ENCODE measurements around the gene KCNK7. TPM values are rescaled to one million over a fixed set of nuclear protein-coding genes. Genes with fewer than 3 reads are reported as not detected.
A peak's percentile ranks its signal among the peaks of the same experiment; 100 is the strongest.
"Not testable (repeated sequence)": the region's sequence is repeated elsewhere in the genome, so short reads cannot be mapped to it uniquely, and the experiment has no call there.

KCNK7 gene, protein sequence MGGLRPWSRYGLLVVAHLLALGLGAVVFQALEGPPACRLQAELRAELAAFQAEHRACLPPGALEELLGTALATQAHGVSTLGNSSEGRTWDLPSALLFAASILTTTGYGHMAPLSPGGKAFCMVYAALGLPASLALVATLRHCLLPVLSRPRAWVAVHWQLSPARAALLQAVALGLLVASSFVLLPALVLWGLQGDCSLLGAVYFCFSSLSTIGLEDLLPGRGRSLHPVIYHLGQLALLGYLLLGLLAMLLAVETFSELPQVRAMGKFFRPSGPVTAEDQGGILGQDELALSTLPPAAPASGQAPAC
- 1.7 TPM for total RNA-seq

DNA sequence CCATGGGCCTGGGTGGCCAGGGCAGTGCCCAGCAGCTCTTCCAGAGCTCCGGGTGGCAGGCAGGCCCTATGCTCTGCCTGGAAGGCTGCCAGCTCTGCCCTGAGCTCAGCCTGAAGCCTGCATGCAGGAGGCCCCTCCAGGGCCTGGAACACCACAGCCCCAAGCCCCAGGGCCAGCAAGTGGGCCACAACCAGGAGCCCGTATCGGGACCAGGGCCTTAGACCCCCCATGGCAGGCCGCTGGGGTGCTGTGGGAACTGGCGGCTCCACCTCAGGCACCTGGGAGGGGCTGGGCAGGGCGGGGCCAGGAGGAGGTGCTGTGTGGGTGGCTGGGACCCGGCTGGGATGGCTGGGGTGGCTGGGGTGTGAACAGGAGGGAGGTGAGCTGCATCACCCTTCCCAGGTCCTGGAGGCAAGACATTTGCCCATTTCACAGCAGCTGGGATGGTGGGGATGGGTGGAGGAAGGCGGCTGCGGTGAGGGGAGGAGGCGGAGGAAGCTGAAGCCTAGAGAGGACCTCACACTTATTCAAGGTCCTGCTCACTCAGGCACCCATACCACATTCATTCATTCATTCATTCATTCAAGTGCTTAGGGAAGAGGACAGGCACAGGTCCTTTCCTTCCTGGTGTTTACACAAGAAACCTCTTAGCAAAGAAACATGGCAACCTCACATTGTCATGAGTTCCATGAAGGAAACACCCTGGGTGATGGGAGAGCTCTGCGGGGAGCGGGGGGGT lies at the start of gene KCNK7:
KCNK7 (minus strand) TSS at position 258 of the 739 bp plus-strand sequence; CDS start at position 230, 28 bp downstream.
- H3K27me3 ChIP-seq (ENCODE audit: insufficient read depth, low read length), result no peaks in the 10 kb centered on the region
- H3K4me3 ChIP-seq (ENCODE audit: low read length), result no peak within 1 kb of the TSS
- H3K9me3 ChIP-seq (ENCODE audit: low read depth, low read length), result no peaks in the 10 kb centered on the region
- peaks cover 15% of the 10 kb centered on the region for H3K4me1 ChIP-seq (ENCODE audit: insufficient read depth, low read length)

DNA sequence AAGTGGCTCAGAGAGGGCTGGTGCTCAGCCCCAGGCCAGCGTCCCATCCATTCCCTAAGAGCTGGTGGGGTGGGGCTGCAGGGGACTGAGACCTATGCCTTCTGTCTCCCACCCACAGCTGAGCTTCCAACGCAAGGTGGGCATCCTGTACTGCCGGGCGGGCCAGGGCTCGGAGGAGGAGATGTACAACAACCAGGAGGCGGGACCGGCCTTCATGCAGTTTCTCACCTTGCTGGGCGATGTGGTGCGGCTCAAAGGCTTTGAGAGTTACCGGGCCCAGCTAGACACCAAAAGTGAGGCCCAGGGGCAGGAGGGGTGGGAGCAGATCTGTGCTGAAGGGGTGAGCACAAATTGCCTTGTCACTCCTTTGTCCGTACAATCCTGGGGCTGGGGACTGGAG lies 49.2 kb upstream of the KCNK7 start:
- no peaks in the 10 kb centered on the region for H3K27me3 ChIP-seq (ENCODE audit: insufficient read depth, low read length)
- no peak overlapping the region for H3K4me3 ChIP-seq (ENCODE audit: low read length)
- H3K4me1 ChIP-seq (ENCODE audit: insufficient read depth, low read length), result peaks cover 44% of the 10 kb centered on the region
- no peaks in the 10 kb centered on the region for H3K9me3 ChIP-seq (ENCODE audit: low read depth, low read length)

DNA sequence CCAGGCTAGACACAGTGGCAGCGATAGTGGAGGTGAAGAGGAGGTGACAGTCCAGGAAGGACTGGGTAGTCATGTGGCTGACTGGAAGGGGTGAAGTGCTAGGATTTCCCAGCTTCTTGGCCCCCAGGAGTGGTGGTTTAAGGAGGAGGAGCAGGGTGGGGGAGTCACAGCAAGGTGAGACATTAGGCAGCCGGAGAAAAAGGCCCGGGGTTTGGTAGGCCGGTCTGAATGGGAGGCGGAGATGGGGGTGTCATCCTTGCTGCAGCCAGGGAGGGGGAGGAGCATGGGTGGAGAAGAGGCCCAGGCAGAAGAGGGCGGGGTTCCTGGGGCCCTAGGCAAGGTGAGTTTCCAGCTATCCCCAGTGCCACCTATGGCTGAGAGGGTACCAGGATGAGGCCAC lies 48.4 kb upstream of the KCNK7 start:
- peaks cover 51% of the 10 kb centered on the region for H3K4me1 ChIP-seq (ENCODE audit: insufficient read depth, low read length)

DNA sequence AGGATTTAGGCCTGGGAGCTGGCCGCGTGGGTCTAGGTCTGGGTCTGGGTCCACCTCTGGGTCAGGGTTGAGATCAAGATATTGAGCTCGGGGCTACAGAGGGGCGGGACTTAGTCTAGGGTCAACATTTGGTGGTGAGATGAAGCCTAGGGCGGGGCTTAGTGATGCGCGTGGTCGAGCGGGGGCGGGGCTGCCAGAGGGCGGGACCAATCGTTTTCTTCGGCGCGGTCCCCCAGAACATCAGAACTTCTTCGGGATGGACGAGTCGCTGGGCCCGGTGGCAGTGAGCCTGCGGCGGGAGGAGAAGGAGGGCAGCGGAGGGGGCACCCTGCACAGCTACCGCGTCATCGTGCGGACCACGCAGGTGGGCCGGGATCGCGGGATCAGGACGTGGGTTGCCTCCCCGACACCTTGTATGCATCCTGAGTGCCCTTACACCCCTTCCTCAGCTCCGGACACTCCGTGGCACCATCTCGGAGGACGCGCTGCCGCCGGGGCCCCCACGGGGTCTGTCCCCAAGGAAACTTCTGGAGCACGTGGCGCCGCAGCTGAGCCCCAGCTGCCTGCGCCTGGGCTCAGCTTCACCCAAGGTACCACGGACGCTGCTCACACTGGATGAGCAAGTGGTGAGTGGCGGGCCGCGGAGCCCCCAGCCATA lies 46.5 kb upstream of the KCNK7 start:
- no peaks in the 10 kb centered on the region for H3K9me3 ChIP-seq (ENCODE audit: low read depth, low read length)
- no peaks in the 10 kb centered on the region for H3K27me3 ChIP-seq (ENCODE audit: insufficient read depth, low read length)
- peak overlapping the region; percentile 55 for H3K4me3 ChIP-seq (ENCODE audit: low read length)
- H3K4me1 ChIP-seq (ENCODE audit: insufficient read depth, low read length), result peaks cover 64% of the 10 kb centered on the region

More for the DNA sequence above, 48.4 kb upstream of the KCNK7 start:
- no peak overlapping the region for H3K4me3 ChIP-seq (ENCODE audit: low read length)
- no peaks in the 10 kb centered on the region for H3K9me3 ChIP-seq (ENCODE audit: low read depth, low read length)
- no peaks in the 10 kb centered on the region for H3K27me3 ChIP-seq (ENCODE audit: insufficient read depth, low read length)

DNA sequence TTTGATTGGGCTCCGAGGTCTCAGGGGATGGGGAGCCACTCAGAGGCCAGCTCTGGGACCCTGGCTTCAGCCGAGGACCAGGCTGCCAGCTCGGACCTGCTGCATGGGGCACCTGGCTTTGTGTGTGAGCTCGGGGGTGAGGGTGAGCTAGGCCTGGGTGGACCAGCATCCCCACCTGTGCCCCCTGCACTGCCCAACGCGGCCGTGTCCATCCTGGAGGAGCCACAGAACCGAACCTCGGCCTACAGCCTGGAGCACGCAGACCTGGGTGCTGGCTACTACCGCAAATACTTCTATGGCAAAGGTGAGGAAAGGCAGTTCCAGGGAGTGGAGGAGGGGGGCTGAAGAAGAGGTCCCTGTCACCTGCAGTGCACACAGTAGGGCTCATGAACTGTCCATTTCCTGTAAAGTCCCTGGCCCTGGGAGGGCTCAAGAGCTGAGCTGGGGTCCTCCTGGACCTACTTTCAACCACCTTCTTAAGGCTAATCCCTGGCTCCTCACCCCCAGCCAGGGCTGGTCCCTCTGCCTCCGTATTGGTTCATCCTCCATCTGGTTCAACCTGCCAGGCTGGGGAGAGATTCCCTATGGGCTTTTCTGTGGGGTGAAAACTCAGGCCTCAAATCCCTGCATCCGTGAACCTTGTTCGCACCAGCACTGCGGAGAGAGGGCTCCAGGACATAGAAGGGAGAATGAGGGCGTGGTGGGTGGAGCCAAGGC lies 45.9 kb upstream of the KCNK7 start:
- Histone ChIP-seq H3K4me1 (ENCODE audit: insufficient read depth, low read length) (peaks cover 68% of the 10 kb centered on the region), H3K9me3 (ENCODE audit: low read depth, low read length) (no peaks in the 10 kb centered on the region), H3K27me3 (ENCODE audit: insufficient read depth, low read length) (no peaks in the 10 kb centered on the region), H3K4me3 (ENCODE audit: low read length) (peak overlapping the region; percentile 55)

DNA sequence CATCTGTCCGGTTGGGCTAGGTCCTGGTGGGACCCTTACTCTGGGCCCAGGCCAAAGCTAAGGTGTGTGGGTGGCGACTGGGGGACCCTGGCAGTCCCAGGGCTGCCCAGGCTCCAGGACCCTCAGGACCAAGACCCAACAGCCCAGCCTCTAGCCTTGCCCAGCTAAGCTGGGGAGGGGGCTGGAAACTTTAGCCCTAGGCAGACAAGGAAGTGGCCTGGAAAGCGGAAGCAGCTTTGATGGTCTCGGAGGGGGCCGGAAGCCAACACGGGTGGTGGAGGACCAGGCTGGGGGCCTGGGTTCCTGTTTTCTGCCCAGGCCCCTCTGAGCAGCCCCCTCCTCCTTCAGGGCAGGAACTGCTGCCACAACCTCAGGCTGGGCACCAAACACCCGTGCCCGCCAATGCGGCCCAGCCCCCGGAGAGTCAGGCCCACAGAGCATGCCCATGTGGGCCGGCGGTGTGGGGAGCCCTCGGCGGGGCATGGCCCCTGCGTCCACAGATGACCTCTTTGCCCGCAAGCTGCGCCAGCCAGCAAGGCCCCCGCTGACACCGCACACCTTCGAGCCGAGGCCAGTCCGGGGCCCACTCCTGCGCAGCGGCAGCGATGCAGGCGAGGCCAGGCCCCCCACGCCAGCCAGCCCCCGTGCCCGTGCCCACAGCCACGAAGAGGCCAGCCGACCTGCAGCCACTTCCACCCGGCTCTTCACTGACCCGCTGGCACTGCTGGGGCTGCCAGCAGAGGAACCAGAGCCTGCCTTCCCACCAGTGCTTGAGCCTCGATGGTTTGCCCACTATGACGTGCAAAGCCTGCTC lies 45.1 kb upstream of the KCNK7 start:
- Histone ChIP-seq H3K4me3 (ENCODE audit: low read length) (peak overlapping the region; percentile 55), H3K27me3 (ENCODE audit: insufficient read depth, low read length) (no peaks in the 10 kb centered on the region), H3K4me1 (ENCODE audit: insufficient read depth, low read length) (peaks cover 68% of the 10 kb centered on the region), H3K9me3 (ENCODE audit: low read depth, low read length) (no peaks in the 10 kb centered on the region)

DNA sequence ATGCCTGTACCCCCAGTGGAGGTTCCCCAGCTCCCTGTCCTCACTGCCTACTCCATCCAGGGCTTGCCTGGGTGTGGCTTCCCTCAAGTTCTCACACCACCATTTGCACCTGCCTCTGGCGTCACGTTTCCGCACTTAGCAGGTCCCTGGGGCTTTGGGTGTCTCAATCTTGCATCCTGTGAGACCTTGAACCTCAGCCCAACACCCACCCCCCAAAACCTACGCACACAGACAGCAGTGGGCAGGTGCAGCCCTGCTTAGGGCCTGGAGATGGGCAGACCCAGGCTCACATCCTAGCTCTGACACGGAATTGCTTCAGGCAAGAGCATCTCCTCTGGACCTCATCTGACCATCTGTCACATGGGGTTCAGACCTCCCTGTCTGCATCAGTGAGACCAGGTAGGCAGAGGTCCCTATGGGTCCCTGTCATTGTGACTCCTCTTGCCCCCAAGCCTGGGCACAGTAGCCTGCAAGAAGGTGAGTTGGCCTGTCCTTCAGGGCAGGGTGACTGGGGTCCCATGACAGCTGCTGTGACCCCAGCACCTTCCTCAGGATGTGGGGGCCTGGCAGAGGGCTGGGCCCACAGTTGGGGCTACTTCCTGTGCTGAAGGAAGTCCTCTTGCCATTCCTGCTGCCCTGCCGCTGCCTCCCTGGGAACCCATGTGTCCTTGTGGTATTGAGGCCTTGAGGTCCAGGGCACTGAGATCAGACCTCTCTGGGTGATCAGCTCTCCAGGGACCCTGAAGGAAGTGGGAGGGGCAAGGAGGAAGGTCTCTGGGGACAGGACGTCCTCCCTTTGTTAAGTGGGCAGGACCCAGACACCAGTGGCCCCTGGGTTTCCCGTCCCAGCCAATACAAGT lies 44.3 kb upstream of the KCNK7 start:
- Histone ChIP-seq H3K4me1 (ENCODE audit: insufficient read depth, low read length) (peaks cover 68% of the 10 kb centered on the region), H3K4me3 (ENCODE audit: low read length) (peak overlapping the region; percentile 55), H3K9me3 (ENCODE audit: low read depth, low read length) (no peaks in the 10 kb centered on the region), H3K27me3 (ENCODE audit: insufficient read depth, low read length) (no peaks in the 10 kb centered on the region)

DNA sequence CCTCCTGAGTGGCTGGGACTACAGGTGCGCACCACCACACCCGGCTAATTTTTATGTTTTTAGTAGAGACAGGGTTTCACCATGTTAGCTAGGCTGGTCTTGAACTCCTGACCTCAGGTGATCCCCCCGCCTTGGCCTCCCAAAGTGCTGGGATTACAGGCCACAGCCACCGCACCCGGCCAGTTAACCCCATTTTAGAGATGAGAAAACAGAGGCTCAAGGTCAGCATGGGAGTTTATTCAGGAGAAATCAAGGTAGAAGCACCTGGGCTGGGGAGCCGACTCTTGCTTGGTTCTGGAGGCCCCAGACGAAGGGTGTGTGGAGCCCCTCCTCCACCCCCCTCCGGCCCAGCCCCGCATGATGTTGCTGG lies 43.6 kb upstream of the KCNK7 start:
- Histone ChIP-seq H3K4me3 (ENCODE audit: low read length) (peak overlapping the region; percentile 92), H3K4me1 (ENCODE audit: insufficient read depth, low read length) (peaks cover 72% of the 10 kb centered on the region)
- H3K9me3 ChIP-seq (ENCODE audit: low read depth, low read length); H3K27me3 ChIP-seq (ENCODE audit: insufficient read depth, low read length): not testable (repeated sequence)

DNA sequence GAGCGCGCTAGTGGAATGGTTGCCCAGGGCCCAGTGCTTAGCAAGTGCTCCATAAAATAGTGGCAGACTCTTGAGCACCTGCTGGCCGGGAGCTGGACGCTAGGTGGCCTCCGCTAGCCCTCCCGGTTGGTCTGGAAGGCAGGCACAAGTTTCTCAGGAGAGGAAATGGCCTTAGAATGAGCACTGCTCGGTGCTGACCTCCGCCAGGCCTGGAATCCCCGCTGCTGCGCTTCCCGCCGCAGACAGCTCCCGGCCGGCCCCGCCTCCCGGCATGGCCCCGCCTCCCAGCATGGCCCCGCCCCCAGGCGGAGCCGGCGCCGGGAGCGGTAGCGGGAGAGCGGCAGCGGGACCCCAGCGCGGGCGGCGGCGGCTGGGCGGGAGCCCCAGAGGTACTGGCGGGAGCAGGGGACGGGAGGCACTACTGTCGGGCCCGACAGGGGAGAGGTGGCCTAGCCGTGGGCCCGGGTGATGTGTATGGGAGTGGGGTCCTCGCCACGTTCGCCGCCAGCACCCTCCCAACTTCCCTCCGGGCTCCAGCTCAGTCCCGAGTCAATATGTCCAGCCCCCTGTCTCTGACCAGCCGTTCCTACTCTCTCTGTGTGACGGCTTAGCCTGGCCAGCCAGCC lies 42.3 kb upstream of the KCNK7 start, which contains the start of gene SIPA1:
SIPA1 (plus strand) TSS at position 308 of the 626 bp plus-strand sequence. CDS start 2,821 bp downstream, outside the sequence.
- H3K4me3 ChIP-seq (ENCODE audit: low read length), result peak within 1 kb of the TSS; percentile 92
- H3K27me3 ChIP-seq (ENCODE audit: insufficient read depth, low read length), result no peaks in the 10 kb centered on the region
- peaks cover 71% of the 10 kb centered on the region for H3K4me1 ChIP-seq (ENCODE audit: insufficient read depth, low read length)
- no peaks in the 10 kb centered on the region for H3K9me3 ChIP-seq (ENCODE audit: low read depth, low read length)

DNA sequence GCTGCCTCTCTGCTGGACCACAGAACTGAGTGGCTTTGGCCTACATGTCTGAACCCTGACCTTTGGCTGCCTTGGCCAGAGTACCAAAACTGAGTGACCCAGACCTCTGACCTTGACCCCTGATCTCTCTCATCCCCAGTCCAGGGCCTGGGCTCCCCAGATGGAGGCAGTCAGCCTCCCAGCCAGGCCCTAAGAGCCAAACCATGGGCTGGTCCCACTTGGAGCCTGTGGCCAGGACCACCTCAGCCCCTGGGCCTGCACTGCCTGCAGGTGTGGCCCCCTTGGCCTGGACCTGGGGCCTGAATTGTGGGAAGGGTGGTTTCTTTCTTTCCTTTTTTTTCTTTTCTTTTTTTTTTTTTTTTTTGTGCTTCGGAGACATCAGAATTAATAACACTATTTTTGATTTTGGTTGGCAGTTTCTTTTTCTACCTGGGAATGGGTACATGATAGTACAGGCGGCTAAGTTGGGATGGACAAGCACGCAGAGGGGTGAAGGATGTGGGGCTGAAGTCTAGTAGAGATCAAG lies 41.5 kb upstream of the KCNK7 start:
- H3K27me3 ChIP-seq (ENCODE audit: insufficient read depth, low read length), result no peaks in the 10 kb centered on the region
- no peak overlapping the region for H3K4me3 ChIP-seq (ENCODE audit: low read length)
- peaks cover 63% of the 10 kb centered on the region for H3K4me1 ChIP-seq (ENCODE audit: insufficient read depth, low read length)
- no peaks in the 10 kb centered on the region for H3K9me3 ChIP-seq (ENCODE audit: low read depth, low read length)

DNA sequence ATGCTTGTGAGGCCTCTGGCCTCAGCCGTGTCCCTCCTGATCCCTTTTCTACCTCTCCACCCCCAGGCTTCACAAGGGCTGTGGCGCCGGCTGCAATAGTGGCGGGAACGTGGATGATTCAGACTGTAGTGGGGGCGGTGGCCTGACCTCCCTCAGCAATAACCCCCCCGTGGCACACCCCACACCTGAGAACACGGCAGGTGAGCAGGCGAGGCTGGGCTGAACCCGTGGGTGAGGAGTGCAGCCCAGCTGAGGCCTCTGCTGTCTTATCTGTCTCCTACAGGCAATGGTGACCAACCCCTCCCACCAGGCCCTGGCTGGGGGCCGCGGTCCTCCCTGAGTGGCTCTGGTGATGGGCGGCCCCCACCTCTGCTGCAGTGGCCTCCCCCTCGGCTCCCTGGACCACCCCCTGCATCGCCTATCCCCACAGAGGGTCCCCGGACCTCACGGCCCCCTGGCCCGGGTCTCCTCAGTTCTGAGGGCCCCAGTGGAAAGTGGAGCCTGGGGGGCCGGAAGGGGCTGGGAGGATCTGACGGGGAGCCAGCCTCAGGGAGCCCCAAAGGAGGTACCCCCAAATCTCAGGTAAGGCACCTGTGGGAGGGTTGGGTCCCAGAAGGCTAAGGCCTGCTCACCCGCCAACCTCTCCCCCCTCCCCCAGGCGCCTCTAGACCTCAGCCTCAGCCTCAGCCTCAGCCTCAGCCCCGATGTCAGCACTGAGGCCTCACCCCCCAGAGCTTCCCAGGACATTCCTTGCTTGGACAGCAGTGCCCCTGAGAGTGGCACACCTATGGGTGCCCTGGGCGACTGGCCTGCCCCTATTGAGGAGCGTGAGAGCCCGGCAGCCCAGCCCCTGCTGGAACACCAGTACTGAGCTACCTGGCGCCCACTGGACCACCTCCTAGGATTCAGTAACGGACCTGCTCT lies 40.8 kb upstream of the KCNK7 start:
- peaks cover 56% of the 10 kb centered on the region for H3K4me1 ChIP-seq (ENCODE audit: insufficient read depth, low read length)
- no peaks in the 10 kb centered on the region for H3K9me3 ChIP-seq (ENCODE audit: low read depth, low read length)
- no peak overlapping the region for H3K4me3 ChIP-seq (ENCODE audit: low read length)
- no peaks in the 10 kb centered on the region for H3K27me3 ChIP-seq (ENCODE audit: insufficient read depth, low read length)

All from mononuclear cell (primary cell).